BLaER1 (cell line): ENCODE results near the gene CD27.
"Not testable (repeated sequence)": the region's sequence is repeated elsewhere in the genome, so short reads cannot be mapped to it uniquely, and the experiment has no call there.

Source experiments
- H3K27ac ChIP-seq: shearing (Covaris generic); formaldehyde crosslinking; 2 replicates; pipeline ENCODE4 v1.8.1; 2022
- H3K27me3 ChIP-seq: shearing (Covaris generic); formaldehyde crosslinking; 2 replicates; pipeline ENCODE4 v1.8.1; 2022
- H3K36me3 ChIP-seq: shearing (Covaris generic); formaldehyde crosslinking; 2 replicates; pipeline ENCODE4 v1.8.1; 2022
- H3K4me1 ChIP-seq: shearing (Covaris generic); formaldehyde crosslinking; 2 replicates; pipeline ENCODE4 v1.8.1; 2022
- H3K4me2 ChIP-seq: shearing (Covaris generic); formaldehyde crosslinking; 2 replicates; pipeline ENCODE4 v1.8.1; 2022
- H3K4me3 ChIP-seq: shearing (Covaris generic); formaldehyde crosslinking; 2 replicates; pipeline ENCODE4 v1.8.1; 2022
- H3K9ac ChIP-seq: shearing (Covaris generic); formaldehyde crosslinking; 2 replicates; pipeline ENCODE4 v1.8.1; 2022
- H3K9me3 ChIP-seq: shearing (Covaris generic); formaldehyde crosslinking; 2 replicates; pipeline ENCODE4 v1.8.1; 2022
- H4K20me1 ChIP-seq: shearing (Covaris generic); formaldehyde crosslinking; 2 replicates; pipeline ENCODE4 v1.8.1; 2022
- Cebpa-rat ChIP-seq: shearing (Covaris generic); IDR thresholded peaks from 2 replicates; pipeline ENCODE4 v1.8.1; 2022

CD27 gene

DNA sequence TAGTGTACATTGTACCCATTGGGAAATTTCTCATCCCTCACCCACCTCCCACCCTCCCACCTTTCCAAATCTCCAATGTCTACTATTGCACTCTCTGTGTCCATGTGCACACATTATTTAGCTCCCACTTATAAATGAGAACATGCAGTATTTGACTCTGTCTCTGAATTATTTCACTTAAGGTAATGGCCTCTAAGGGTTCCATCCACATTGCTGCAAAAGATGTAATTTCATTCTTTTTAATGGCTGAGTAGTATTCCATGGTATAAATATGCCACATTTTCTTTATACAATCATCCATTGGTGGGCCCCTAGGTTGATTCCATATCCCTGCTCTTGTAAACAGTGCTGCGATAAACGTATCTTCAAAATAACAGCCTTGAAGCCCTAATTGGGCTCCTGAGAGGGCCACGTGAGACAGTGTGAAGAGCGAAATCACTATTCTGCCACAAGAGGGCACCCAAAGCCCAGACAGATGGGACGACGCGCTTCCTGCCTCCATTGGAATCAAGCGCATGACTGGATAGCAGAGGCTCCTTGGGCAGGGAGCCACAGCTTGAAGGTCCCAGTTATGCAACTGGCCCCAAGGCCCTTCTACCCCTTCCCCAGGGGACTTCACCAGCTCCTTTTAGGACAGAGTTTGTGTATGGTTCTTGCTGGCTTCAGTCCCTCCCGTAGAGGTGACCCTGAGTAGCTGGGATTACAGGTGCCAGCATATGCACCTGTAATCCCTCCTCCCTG lies 21.3 kb upstream of the CD27 start:
- Histone ChIP-seq H3K27ac (peak overlapping the region; percentile 96), H3K36me3 (no peaks in the 10 kb centered on the region), H3K4me3 (no peak overlapping the region), H3K4me2 (peak overlapping the region; percentile 95), H3K27me3 (no peaks in the 10 kb centered on the region), H3K9me3 (no peaks in the 10 kb centered on the region), H3K9ac (no peak overlapping the region; the same call in 1 of the 2 replicates), H4K20me1 (no peaks in the 10 kb centered on the region), H3K4me1 (peaks cover 53% of the 10 kb centered on the region)
- peak; percentile 83 for TF ChIP-seq Cebpa-rat

DNA sequence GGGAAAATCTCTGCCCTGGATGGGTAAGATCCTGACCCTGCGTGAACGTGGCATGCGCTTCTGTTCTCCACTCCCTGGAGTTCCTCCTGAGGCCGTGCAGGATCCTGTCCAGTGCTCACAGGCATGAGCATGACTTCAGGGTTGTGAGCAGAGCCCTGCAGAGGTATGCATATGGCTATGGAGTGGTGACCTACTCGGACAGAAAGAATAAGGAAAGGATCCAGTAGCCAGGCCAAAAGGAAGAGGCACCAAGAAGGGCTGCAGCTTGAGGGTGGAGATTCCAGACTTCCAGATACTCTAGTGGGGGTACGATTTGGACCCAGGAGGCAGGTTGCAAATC lies 20.8 kb upstream of the CD27 start:
- no peaks in the 10 kb centered on the region for H3K9me3 ChIP-seq
- no peaks in the 10 kb centered on the region for H3K27me3 ChIP-seq
- H3K4me3 ChIP-seq = no peak overlapping the region
- H3K36me3 ChIP-seq = no peaks in the 10 kb centered on the region
- H4K20me1 ChIP-seq = no peaks in the 10 kb centered on the region
- H3K9ac ChIP-seq = no peak overlapping the region; the same call in 1 of the 2 replicates
- peaks cover 58% of the 10 kb centered on the region for H3K4me1 ChIP-seq
- peak overlapping the region; percentile 95 for H3K4me2 ChIP-seq
- TF ChIP-seq Cebpa-rat = no peak
- peak overlapping the region; percentile 96 for H3K27ac ChIP-seq

DNA sequence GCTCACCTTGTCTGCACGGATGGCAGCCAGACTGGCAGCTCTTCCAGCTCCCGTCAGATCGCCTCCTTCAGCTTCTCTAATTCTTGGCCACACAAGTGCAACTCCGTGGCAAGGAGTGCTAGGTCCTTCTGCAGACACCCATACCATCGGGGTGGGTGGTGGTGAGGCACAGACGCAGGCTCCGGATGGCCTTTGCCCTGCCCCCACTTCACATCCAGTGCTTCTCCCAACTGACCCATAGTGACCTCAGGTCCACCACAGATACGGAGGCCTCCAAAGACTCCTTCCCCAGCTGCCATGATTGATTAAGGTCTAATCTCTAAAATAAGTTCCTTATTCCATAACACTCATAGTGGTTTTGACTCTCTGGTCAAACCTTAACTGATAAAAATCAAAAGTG lies 19.9 kb upstream of the CD27 start:
- Histone ChIP-seq H3K27me3 (no peaks in the 10 kb centered on the region), H3K9ac (no peak overlapping the region), H3K4me1 (peaks cover 65% of the 10 kb centered on the region), H3K27ac (peak overlapping the region; percentile 96), H3K4me3 (no peak overlapping the region), H3K36me3 (no peaks in the 10 kb centered on the region), H4K20me1 (no peaks in the 10 kb centered on the region), H3K4me2 (peak overlapping the region; percentile 95), H3K9me3 (no peaks in the 10 kb centered on the region)
- TF ChIP-seq Cebpa-rat = no peak

DNA sequence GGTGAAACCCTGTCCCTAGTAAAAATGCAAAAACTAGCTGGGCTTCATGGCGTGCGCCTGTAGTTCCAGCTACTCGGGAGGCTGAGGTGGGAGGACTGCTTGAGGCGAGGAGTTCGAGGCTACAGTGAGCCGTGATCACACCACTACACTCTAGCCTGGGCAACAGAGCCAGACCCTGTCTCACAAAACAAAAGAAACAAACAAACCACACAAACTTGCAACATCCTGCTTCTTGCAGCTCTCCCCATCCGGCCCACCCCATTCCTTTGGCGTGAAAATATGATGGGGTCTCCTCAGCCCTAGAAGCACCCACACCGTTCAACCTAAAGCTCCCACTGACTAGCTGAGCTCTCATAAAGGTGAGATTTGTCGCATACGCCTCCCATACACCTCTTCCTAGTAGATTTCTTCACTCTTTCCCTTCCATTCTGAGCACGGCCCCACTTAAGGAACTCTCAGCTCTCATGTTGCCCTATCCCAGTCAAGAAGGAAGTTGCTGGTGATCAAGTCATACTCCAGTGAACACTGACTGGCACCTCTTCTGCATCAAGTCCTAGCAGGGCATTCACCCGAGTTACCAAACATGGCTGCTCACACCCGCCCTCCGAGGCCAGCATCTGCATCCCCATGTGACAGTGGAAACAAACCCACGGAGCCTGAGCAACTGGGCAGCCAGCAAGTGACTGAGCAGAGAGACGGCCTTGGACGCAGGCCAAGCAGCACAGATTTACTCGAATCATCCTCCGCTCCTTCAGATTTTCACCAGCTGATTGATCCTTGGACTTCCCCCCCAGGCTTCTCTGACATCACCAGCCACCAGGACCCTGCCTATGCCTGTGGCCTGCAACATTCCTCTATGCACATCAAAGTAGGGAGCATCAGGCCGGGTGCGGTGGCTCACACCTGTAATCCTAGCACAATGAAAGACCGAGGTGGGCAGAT lies 18.9 kb upstream of the CD27 start:
- Histone ChIP-seq H3K9ac (peak overlapping the region; percentile 84), H3K4me2 (peak overlapping the region; percentile 95), H3K4me3 (peak overlapping the region; percentile 55), H4K20me1 (no peaks in the 10 kb centered on the region), H3K9me3 (no peaks in the 10 kb centered on the region), H3K27me3 (no peaks in the 10 kb centered on the region), H3K36me3 (no peaks in the 10 kb centered on the region), H3K27ac (peak overlapping the region; percentile 96), H3K4me1 (peaks cover 75% of the 10 kb centered on the region)
- TF ChIP-seq Cebpa-rat = no peak

DNA sequence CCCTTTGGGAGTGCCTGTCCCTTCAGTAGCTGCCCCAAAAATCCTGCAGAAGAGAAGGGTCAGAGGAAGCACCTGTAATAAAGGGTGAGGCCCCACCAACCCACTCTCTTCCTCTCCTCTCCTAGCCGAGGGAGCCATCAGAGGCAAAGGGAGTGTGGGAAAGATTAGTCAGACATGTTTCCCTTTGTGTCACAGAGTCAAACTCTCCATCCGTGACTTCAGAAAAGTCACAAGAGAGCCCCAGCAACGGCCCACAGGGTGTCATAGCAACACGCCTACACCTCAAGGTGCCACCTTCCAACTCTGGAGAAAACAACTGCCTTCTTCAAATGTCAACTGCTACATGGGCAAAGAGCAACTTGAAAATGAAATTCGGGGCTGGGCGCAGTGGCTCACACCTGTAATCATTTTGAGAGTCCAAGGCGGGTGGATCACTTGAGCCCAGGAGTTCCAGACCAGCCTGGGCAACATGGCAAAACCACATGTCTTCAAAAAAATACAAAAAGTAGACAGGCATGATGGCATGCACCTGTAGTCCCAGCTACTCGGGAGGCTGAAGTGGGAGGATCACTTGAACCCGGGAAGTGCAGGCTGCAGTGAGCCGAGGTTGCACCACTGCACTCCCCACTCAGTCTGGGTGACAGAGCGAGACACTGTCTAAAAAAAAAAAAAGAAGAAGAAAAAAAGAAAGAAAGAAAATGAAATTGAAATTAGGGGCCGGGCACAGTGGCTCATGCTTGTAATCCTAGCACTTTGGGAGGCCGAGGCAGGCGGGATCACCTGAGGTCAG lies 17.7 kb upstream of the CD27 start:
- peaks cover 87% of the 10 kb centered on the region for H3K4me1 ChIP-seq
- TF ChIP-seq Cebpa-rat = no peak
- peak overlapping the region; percentile 95 for H3K4me2 ChIP-seq
- peak overlapping the region; percentile 96 for H3K27ac ChIP-seq
- no peaks in the 10 kb centered on the region for H3K36me3 ChIP-seq
- H3K4me3 ChIP-seq = peak overlapping the region; percentile 55
- H4K20me1 ChIP-seq = no peaks in the 10 kb centered on the region
- H3K27me3 ChIP-seq = no peaks in the 10 kb centered on the region
- no peaks in the 10 kb centered on the region for H3K9me3 ChIP-seq
- H3K9ac ChIP-seq = peak overlapping the region; percentile 84

DNA sequence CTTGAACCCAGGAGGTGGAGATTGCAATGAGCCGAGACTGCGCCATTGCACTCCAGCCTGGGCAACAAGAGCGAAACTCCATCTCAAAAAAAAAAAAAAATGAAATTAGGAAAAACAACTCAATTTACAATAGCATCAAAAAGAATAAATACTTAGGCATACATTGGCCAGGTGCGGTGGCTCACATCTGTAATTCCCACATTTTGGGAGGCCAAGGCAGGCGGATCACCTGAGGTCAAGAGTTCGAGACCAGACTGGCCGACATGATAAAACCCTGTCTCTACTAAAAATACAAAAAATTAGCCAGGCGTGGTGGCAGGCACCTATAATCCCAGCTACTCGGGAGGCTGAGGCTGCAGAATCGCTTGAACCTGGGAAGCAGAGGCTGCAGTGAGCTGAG lies 17.0 kb upstream of the CD27 start:
- Histone ChIP-seq H3K27ac (peak overlapping the region; percentile 96), H3K9ac (peak overlapping the region; percentile 84), H3K4me1 (peaks cover 94% of the 10 kb centered on the region), H3K4me2 (peak overlapping the region; percentile 95), H3K4me3 (peak overlapping the region; percentile 55)
- not testable (repeated sequence) for H3K9me3 ChIP-seq, H3K36me3 ChIP-seq, H4K20me1 ChIP-seq, H3K27me3 ChIP-seq

DNA sequence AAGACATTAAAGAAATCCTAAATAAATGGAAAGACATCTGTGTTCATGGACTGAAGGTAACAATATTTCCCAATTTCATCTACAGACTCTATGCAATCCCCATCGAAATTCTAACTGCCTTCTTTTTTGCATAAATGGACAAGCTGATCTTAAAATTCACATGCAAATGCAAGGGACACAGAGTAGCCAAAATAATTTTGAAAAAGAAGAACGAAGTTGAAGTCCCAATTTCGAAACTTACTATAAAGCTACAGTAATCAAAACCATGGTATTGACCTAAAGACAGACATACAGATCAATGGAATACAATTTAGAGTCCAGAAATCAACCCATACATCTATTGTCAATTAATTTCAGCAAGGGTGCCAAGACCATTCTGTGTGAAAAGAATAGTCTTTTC lies 16.4 kb upstream of the CD27 start:
- no peak overlapping the region for H3K9ac ChIP-seq
- no peaks in the 10 kb centered on the region for H3K36me3 ChIP-seq
- H3K4me3 ChIP-seq = no peak overlapping the region
- no peaks in the 10 kb centered on the region for H4K20me1 ChIP-seq
- peaks cover 97% of the 10 kb centered on the region for H3K4me1 ChIP-seq
- no peaks in the 10 kb centered on the region for H3K27me3 ChIP-seq
- H3K27ac ChIP-seq = peak overlapping the region; percentile 96
- TF ChIP-seq Cebpa-rat = no peak
- H3K4me2 ChIP-seq = peak overlapping the region; percentile 95
- no peaks in the 10 kb centered on the region for H3K9me3 ChIP-seq

DNA sequence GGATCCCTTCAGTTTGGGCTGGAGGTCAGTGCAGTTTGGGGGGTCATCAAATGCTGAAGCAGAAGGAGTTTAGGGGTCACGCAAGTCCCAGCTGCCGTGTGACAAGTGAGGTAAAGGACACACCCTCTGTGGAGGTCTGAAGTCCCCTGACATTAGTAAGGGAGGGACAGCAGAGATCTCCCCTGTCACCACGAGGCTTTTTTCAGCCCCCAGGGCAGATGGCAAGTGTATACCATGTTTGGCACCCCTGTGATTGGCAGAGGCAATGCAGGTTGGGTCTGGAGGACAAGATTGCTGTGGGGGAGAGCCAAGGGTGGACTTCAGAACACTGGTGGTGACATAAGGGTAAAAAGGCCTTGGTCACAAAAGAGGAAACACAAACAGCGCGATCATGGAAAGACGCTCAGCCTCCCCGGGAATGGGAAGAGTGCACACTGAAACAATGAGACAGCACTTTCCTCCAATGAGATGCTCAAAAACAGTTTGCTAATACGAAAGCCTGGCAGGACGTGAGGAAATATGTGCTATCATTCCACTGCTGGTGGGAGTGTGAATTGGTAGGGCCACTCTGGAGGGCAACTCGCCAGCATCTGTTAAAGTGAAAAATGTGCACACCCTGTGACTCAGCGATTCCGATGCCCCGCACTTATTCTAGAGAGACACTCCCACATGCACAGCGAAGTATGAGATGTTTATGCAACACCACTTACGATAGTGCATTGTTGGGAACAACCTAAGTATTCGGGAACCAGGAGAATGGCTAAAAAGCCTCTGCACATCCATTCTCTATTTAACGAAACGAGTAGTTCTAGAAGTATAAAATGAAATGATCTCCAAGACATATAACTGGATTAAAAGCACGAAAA lies 14.4 kb upstream of the CD27 start:
- TF ChIP-seq Cebpa-rat = no peak
- Histone ChIP-seq H3K27ac (peak overlapping the region; percentile 73), H3K9ac (peak overlapping the region; percentile 59; the same call in 1 of the 2 replicates), H3K4me1 (peaks cover 94% of the 10 kb centered on the region), H3K36me3 (no peaks in the 10 kb centered on the region), H3K4me2 (peak overlapping the region; percentile 52), H4K20me1 (no peaks in the 10 kb centered on the region), H3K27me3 (no peaks in the 10 kb centered on the region), H3K9me3 (no peaks in the 10 kb centered on the region), H3K4me3 (no peak overlapping the region)

DNA sequence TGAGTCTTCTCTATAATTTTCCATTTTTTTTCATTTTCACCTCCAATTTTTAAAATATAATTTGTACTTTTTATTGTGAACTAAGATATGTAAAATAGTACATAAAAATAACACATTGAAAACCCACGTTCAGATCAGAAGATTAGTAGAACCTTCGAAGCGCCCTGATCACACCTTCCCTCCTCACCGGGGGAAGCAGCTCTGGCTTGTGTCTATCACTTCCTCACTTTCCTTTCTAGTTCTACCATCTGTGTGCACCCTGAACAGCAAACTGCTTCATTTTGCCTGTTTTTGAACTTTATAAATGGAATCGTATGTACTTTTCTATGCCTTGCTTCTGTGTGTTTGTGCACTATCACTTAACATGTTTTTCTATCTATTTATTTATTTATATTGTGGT lies 11.8 kb upstream of the CD27 start:
- Histone ChIP-seq H3K4me3 (no peak overlapping the region), H3K4me2 (peak overlapping the region; percentile 52), H3K27ac (no peak overlapping the region), H3K36me3 (no peaks in the 10 kb centered on the region), H3K9me3 (no peaks in the 10 kb centered on the region), H3K27me3 (no peaks in the 10 kb centered on the region), H4K20me1 (no peaks in the 10 kb centered on the region), H3K4me1 (peaks cover 69% of the 10 kb centered on the region), H3K9ac (no peak overlapping the region)
- TF ChIP-seq Cebpa-rat = no peak
